Measurements from ENCODE around the gene C1QA.

C1QA gene

DNA sequence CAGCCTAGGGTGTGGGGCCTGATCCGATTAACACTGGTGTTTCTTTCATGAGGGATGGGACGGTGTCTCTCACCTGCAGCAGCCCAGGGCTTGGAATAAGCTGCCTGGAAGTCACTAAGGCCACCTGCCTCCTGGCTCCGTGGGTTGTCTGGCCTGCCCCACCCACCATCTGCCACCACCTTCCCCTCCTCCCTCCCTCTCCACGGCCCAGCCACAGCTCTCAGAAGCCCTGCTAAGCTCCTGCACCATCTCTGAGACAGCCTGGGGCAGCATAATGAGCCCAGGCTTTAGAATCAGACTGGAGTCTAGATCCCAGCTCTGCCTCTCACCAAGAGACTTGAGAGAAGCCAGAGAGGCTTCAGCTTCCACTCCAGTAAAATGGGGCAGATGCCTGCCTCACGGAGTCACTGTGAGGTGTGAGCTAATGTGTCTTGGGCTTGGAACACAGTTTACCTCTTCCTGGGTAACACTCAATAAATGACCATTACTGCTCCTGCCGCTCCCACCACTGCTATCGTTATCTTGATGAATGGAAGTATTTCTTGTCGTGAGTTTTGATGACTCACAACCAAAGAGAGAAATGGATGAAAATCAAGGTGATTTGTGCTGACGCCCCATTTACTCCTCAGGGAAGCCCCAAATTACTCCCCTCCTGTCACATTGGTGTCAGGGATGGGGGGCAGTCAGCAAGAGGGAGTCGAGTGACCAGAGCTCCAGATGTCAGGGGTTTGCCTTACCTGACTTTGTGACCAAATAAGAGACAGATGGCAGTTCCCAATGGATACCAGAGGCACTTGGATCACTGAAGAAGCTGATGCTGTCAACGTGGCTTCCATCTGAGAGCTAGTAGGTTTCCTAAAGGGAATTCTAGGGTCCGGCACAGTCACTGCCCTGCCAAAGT lies 23.5 kb upstream of the C1QA start:
- no peak for DNase-seq (ENCODE audit: low spot score)

DNA sequence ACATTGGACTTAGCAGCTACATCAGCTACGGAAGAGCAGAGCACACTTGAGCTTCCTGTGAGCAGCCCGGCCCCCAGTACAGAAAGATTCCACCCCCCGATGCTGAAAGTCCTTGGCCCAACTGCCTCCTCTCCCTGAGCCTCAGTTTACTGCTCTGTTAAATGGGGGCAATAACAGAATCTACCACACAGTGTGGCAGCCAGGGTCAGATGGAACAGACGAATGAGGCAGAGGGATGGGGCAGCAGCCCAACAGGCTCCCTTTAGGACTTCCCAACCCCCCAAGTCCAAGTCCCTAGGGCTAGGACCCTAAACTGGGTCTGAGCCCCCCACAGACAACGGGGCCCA lies 22.9 kb upstream of the C1QA start:
- no peak for DNase-seq (ENCODE audit: low spot score)

DNA sequence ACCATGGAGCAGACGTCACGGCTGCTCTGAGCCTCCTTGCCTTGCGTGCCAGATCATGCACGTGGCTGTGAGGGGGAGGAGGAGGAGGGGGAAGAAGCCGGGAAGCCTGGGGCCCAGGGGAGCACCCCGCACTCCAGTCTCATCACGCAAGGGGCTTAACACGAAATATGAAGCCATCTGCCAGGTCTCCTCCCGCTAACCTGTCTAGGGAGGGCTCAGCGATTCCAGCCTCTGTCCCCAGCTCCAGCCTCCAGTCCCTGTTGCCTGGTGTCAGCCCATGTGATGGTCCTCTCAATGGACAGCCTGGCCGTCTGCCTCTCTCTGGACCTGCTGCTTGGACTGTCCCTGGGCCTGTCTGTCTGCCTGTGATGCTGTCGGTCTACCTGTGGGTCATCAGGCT lies 22.5 kb upstream of the C1QA start:
- DNase-seq (ENCODE audit: low spot score), result no peak

DNA sequence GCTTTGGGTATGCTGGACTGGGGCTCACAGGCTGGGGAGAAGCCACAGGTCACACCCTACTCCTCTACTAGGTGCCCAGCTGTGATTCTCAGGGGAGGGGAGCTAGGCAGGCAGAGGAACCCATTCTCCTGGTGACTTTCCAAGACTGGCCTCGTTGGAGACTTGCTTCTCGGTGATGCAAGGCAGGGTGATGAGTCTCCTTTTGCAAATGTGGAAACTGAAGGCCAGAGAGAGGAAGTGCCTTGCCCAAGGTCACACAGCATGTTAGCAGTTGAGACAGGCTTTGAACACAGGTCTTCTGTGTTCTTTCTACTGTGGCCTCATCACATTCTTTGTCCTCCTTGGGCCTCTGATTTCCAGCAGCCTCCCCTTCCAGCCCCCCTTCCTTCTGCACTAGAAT lies 20.5 kb upstream of the C1QA start:
- DNase-seq (ENCODE audit: low spot score), result no peak

DNA sequence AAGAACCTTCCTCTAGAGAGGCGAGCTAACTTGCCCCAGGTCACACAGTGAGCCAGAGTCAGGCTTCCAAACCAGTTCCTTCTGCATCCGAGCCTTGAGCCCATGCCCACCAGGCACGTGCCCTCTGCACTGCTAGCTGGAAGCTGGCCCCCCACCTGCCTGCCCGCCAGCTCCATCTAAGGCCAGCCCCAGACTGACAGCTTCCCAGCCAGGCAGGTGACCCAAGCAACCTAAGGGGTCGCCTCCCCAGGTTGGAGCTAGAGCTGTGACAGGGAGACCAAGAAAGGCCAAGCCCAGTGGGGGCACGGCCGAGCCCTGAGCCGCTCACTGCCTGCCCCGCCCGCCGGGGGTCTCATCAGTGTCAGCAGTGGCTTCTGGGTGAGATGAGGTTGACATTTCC lies 19.9 kb upstream of the C1QA start:
- no peak for DNase-seq (ENCODE audit: low spot score)

DNA sequence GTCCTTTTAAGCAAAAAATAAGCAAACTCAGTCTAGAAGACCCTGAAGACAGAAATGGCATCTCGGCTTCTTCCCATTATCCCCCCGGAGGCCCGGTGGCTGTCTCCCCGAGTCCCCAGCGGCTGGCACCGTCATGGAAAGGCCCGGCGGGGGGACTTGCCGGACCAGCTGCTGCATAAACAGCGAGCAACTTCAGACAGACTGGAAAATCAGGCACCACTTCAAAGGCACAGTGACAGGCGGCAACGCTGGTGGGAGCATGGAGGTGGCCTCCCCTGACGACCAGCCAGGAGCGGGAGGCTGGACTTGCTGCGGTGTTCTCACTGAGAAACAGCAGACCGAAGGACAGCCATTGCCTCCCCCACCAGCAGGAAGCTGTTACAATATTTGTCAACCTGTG lies 18.4 kb upstream of the C1QA start:
- DNase-seq (ENCODE audit: low spot score), result no peak

DNA sequence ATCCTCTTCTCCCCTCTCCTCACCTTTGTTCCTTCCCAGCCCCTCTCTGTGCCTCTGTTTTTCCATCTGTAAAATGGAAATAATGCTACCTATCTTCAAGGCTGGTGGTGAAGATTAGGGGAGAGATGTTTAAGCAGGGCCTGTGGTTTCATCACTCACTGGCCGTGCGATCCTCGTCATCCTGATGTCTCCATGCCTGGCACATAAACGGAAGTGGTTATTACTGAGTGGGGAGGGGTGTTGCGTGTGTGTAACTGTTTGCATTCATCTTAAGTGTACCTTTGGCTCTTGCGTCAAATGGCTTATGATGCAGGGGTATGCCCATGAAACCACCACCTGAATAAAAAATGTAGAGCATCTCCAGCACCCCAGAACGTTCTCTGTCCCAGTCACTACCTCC lies 17.2 kb upstream of the C1QA start:
- no peak for DNase-seq (ENCODE audit: low spot score)

DNA sequence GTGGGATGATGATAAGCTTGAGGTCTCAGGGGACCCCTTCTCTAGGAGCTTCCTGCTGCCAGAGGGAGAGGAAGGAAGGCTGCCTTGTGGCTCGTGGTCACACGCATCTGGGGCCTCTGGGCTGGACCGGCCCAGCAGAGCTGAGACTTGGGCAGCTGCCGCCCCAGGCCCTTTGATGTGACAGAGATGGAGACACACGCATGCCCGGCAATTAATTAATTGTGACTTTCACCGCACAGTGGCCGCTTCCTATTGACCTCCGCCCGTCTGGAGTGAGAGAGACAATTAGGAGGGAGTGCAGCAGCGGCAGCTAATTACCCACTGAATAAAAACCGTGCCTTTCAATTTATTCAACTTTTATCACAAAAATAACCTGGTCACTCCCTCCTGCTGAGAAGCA lies 16.6 kb upstream of the C1QA start:
- no peak for DNase-seq (ENCODE audit: low spot score)

DNA sequence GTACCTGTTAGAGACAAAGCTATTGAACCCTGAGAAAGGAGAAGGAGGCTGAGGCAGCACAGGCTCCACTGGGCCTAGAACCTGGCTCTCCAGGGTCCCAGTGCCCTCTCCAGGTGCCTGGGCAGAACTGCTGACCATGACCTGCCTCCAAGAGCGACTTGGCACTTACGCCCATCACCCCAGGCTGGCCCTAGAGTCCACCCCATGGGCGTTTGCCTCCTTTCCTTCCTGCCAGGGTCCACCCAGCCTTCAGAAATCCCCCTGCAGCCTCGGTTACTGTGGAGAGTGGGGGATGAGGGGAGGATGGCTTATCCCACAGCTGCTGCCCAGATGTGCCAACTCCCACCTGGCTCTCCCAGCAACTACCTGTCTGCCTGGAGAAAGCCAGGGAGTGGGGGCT lies 14.7 kb upstream of the C1QA start:
- DNase-seq (ENCODE audit: low spot score), result no peak

DNA sequence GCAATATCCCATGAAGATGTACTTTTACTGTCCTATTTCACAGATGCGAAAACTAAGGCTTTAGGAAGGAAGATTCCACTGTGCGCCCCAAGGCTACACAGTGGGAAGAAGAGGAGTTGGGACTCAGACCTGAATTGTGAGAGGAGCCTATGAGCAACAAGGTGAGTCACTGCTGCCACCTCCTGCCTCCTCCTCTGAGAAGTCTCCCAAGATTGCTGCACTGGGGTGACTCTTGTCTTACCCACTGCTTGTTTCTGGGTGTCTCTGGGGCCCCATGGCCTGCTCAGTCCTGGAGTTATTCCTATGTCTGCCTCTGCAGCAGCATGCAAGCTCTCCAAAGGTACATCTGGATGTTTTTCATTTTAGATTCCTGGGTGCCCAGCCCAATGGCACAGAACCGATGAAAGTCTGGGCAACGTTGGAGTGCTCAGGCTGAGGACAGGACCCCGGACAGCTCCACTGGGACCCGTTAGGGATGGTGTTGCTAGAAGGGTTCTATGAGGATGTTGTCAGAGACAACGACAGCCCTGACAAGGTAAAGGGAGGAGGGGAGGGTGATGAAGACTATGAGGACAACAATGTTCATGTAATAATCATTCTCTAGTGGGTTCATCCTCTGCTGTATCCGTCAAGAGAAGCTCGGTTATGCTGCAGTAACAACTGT lies 11.0 kb upstream of the C1QA start:
- DNase-seq (ENCODE audit: low spot score), result no peak

DNA sequence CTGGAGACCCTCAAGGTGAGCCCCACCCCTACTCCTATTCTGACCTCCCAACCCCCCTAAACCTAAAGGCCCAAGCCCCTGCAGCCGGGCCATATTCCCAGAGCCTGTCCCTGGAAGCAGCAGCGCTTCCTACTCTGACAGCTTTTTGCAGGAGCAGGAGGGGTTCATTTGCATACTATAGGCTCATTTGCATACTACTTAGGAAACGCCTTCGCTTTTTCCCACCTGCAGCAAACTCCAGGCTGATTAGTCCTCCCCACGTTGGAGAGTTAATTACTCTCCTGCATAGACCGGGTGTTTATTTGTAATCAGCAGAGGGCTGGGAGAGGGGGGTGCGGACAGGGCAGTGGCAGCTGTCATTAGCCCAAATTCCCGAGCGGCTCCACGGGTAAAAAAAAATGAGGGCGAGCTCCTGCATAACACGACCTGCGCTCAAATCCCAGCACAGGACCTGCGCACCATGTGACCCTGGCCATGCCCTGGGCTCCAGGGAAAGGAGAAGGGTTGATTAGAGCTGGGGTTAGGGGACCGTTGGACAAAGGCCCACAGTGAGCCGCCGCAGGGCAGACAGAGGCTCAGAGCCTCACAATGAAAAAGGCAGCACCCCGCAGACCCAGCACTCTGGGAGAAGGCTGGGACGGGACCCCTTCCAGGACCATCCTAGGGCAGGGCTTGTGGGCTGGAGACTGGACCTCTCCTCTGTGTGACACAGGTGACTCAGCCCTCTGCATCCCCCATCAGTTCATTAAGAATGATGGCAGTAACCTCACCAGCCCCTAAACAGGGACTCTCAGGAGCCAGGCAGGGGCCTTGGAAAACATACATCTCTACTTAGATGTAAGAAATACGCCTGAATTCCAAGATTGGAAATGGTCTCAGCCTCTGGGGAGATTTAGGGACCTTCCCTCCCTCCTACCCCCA lies 9.9 kb upstream of the C1QA start:
- no peak for DNase-seq (ENCODE audit: low spot score)

DNA sequence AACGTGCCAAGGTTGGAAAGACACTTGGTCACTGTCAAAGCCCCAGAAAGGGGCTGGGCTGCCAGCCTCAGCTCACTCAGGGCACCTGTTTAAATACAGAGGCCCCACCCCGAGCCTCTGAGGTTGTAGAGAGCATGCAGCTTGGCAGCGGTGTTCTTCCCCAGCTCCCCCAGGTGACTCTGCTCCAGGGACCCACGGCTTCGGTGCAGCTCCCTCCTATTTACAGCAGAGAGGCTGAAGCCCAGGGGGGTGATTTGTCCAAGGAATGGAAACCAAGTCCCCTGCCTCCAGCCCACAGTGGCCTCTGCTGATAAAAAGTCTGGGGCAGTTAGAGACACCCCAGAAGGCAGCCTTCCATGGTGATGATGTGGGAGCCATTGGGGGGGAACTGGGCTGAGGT lies 9.1 kb upstream of the C1QA start:
- no peak for DNase-seq (ENCODE audit: low spot score)

DNA sequence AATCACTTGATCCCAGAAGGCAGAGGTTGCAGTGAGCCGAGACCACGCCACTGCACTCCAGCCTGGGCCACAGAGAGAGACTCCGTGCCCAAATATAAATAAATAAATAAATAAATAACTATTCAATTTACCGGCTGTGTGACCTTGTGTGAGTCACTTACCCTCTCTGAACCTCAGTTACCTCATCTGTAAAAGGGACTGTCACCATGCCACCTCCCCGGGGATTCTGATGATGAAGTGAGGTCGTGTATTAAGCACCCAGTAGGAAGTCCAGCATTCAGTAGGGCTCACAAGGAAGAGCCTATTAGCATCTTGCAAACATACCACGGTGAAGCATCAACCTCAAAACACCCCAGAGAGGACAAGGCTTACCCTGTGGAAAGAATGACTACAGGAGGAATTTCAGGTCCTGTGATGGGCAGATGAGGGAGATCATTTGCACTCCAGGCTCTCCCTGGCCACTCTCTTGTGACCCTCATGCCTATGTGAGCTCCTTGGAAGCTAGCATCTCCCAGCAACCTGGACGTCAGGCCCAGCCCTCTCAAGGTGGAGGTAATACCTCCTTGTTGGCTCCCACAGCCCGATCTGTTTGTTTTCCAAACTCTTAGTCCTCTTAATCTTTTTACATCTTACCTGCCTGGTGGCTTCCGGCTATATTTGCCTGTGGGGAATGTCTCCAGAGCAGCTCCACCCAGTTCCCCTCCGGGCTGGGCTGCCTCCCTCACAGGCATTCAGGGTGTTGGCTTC lies 7.6 kb upstream of the C1QA start:
- no peak for DNase-seq (ENCODE audit: low spot score)

DNA sequence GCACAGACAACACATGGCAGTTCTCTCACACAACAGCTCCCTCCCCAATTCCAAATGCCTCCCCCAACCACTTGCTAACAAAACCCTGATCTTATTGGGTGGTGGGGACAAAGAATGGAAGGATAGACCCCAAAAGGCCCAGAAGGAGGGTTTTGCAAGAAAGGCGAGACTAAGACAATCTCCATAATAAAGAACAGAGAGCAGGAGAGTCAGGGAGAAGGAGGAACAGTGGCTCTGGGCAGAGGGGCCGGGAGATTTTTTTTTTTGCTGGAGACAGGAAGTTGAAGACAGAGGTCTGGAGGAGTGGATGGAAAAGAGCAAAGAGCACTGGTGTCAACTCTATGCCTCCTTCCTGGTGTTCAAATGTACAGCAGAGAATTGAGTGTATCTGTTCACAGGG lies 6.5 kb upstream of the C1QA start:
- DNase-seq (ENCODE audit: low spot score), result no peak

DNA sequence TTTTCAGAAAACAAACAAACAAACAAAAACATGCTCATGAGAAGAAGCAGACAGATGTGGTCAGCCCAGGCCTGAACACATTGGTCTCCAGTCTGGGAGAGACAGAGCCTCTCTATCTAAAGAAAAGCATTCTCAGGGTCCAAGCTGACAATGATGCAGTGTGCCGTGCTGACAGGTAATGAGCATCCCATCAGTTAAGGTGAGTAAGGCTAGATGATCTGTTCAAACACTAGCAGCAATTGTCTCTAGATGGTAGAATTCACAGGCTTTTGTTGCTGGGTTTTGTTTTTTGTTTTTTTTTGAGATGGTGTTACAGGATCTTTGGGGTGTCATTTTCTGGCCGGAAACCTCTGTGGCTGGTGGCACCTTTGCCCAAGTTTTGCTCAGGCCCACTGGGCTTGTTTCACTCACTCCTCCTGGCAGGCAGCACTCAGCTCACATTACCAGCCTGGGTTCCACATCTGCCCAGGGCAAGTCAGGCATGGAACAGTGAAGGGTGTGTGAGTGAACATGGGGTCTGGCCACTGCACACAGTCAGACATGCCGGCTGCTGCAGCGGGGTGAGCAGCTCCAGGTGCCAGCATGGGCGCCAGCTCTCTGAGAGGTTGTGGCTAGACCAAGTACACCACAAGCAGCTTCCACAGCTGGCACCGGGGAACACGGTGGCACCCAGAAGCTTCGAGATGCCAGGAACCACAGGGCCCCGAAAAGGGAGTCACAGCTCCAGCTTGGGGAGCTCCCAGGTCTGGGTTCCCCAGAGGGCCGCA lies 2.5 kb upstream of the C1QA start:
- DNase-seq (ENCODE audit: low spot score), result no peak

DNA sequence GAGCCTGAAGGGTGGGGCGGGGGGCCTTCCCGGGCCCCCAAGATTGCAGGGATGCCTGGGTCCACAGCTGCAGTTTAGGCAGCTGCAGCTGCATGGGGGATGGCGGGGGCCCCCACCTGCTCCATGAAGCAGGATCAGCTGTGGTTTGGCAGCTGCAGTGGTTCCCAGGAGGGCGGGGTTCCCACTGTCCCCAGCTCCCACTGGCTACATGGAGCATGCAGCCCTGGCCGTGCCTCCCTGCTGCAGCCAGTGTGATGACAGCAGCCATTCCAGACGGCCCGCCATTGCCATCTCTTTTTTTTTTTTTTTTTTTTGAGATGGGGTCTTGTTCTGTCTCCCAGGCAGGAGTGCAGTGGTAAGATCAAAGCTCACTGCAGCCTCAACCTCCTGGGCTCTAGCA lies 992 bp upstream of the C1QA start:
- no peak for DNase-seq (ENCODE audit: low spot score)

DNA sequence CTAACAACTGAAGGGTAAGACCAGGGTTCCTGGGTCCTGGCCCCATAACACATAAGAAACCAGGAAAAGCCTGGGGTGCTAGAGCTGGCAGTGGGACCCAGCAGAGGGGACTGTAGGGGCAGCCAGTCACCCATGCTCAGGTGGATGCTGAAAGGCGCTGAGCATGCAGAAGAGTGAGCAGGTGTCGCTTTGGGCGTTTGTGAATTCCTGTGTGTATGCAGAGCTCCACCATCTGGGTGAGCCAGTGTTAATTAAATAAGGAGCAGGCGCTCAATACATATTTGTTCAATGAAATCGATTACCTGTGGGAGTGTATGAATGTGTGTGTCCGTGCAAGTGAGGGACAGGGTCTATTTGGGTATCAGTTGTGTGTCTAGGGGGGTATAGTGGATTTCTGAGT lies 499 bp downstream of the C1QA start:
- DNase-seq (ENCODE audit: low spot score), result no peak

DNA sequence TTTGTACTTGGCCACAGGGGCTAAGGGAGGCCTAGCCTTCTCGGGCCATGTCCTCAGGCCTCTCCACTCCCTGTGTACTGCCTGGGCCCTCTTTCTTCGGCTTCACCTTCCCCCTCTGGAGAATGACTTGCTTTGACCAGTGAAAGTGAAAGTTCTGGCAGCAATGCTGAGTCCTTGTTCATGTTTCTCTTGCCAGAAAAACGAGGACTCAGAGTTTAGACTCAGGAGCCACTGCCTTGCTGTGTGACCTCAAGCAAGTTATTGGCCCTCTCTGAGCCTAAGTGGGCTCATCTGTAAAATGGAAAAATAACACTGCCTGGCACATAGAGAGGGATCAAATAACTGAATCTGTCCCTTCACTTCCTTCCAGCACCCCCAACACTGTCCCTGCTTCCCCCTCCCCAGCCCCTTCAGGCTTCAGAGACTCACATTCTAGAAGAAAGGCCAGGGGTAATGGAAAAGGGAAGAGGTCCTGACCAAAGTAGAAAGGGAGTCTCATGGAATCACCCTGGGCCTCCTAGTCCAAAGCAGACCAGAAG lies 1.5 kb downstream of the C1QA start:
- DNase-seq (ENCODE audit: low spot score), result no peak

DNA sequence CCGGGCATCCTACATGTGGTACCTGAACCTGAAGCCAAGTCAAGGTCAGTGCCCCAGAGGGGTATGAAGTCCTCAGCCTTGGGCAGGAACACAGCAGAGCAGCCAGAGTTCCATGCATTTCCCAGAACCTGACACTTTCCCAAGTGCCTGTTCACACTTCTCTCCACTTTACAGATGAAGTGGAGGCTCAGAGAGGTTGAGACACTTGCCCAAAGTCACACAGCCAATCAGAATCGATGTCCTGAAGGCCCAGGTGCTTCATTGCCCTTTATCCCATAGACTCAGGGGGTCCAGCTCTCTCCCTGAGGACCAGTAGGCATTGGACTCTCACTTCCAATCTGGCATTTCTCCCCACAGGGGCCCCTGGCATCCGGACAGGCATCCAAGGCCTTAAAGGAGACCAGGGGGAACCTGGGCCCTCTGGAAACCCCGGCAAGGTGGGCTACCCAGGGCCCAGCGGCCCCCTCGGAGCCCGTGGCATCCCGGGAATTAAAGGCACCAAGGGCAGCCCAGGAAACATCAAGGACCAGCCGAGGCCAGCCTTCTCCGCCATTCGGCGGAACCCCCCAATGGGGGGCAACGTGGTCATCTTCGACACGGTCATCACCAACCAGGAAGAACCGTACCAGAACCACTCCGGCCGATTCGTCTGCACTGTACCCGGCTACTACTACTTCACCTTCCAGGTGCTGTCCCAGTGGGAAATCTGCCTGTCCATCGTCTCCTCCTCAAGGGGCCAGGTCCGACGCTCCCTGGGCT lies 2.2 kb downstream of the C1QA start:
- no peak for DNase-seq (ENCODE audit: low spot score)

DNA sequence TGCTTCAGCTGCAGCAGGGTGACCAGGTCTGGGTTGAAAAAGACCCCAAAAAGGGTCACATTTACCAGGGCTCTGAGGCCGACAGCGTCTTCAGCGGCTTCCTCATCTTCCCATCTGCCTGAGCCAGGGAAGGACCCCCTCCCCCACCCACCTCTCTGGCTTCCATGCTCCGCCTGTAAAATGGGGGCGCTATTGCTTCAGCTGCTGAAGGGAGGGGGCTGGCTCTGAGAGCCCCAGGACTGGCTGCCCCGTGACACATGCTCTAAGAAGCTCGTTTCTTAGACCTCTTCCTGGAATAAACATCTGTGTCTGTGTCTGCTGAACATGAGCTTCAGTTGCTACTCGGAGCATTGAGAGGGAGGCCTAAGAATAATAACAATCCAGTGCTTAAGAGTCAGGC lies 2.9 kb downstream of the C1QA start:
- DNase-seq (ENCODE audit: low spot score), result no peak

Measured in putamen (tissue), 1 donor.